CD4-positive, alpha-beta T cell (primary cell): ENCODE measurements around the gene ATP11A. TPM values are rescaled to one million over a fixed set of nuclear protein-coding genes. Genes with fewer than 3 reads are reported as not detected.

ENCODE experiments used
- ATAC-seq: fragments of 200-7000 bp; cut with Tn5 transposase; one replicate; pipeline ENCODE4 v1.10.0; 2022; ENCODE audit warnings: mild to moderate bottlenecking; ENCODE audit not compliant: poor library complexity
- CTCF ChIA-PET: fragments of 350-600 bp; sonication (Branson Sonifier 250); formaldehyde crosslinking; loops from one replicate; lab custom pipeline; 2021; ENCODE audit warnings: antibody characterized with exemption, inconsistent platforms; lab: Charles Lee
- POLR2A ChIA-PET: fragments of 350-600 bp; sonication (Branson Sonifier 250); formaldehyde crosslinking; loops from one replicate; lab custom pipeline; 2021; ENCODE audit warnings: antibody characterized with exemption, inconsistent platforms; lab: Charles Lee
- DNase-seq, 14 experiments: peaks; one replicate each; pipeline ENCODE4 v3.0.0-alpha.2; 2013 to 2020; ENCODE audit warnings: mixed read lengths in 2 of 14
- H3K27ac ChIP-seq, 2 donors: one replicate each; pipeline versions ENCODE4 v1.5.1 to v1.7.0; 2013; ENCODE audit warnings: low read length in 2 of 2, low read depth in 1 of 2, mild to moderate bottlenecking in 1 of 2
- H3K27me3 ChIP-seq, 2 experiments: 1 replicate in 1 of 2; 2 replicates in 1 of 2; pipeline versions ENCODE4 v1.6.1 to v1.7.0; 2013; ENCODE audit warnings: low read length in 2 of 2, control low read depth in 1 of 2, mild to moderate bottlenecking in 1 of 2, moderate library complexity in 1 of 2; ENCODE audit not compliant: insufficient read depth in 2 of 2, control insufficient read depth in 1 of 2
- H3K36me3 ChIP-seq: one replicate; pipeline ENCODE4 v1.6.1; 2013; ENCODE audit warnings: low read length, control low read depth; ENCODE audit not compliant: insufficient read depth
- H3K4me1 ChIP-seq: one replicate; pipeline ENCODE4 v1.6.1; 2013; ENCODE audit warnings: low read length, control low read depth; ENCODE audit not compliant: insufficient read depth
- H3K4me3 ChIP-seq: one replicate; pipeline ENCODE4 v1.5.1; 2013; ENCODE audit warnings: mild to moderate bottlenecking, low read length, moderate library complexity
- H3K9me3 ChIP-seq, 2 experiments: 1 replicate in 1 of 2; 2 replicates in 1 of 2; pipeline versions ENCODE4 v1.6.1 to v1.7.0; 2013; ENCODE audit warnings: low read length in 2 of 2, mild to moderate bottlenecking in 2 of 2, control low read depth in 1 of 2, moderate library complexity in 1 of 2; ENCODE audit not compliant: control insufficient read depth in 1 of 2, insufficient read depth in 1 of 2
- H3K27ac Mint-ChIP-seq: one replicate; pipeline ENCODE4 v1.8.0; 2020; ENCODE audit warnings: mixed read lengths
- H3K27me3 Mint-ChIP-seq: one replicate; pipeline ENCODE4 v1.8.0; 2021; ENCODE audit warnings: mixed read lengths
- H3K36me3 Mint-ChIP-seq: one replicate; pipeline ENCODE4 v1.8.0; 2021; ENCODE audit warnings: low read depth, mixed read lengths
- H3K4me1 Mint-ChIP-seq: one replicate; pipeline ENCODE4 v1.8.0; 2021; ENCODE audit warnings: low read depth, mixed read lengths
- H3K4me3 Mint-ChIP-seq: one replicate; pipeline ENCODE4 v1.8.0; 2020; ENCODE audit warnings: mild to moderate bottlenecking, mixed read lengths
- H3K9me3 Mint-ChIP-seq: one replicate; pipeline ENCODE4 v1.8.0; 2020; ENCODE audit warnings: mixed read lengths
- intact Hi-C, 2 experiments: fragments of 100-400 bp; cut with DNase I in 1 of 2; cut with micrococcal nuclease in 1 of 2; formaldehyde crosslinking; loops; one replicate each; pipeline versions ENCODE4 v1.15.1 to v1.9.0; 2023 to 2025; cut with DNase I, micrococcal nuclease
- total RNA-seq, 174 experiments: library from RNA in 2 of 174; stranded (reverse) in 2 of 174; gene quantifications; one replicate each; pipeline ENCODE4 v1.2.3 and lab custom pipeline; 2021 to 2026
- TF ChIP-seq, protein P1 (sequence below): fragments of 200-600 bp; IDR thresholded peaks from one replicate; pipeline ENCODE4 v1.8.0; 2022; ENCODE audit warnings: antibody characterized with exemption, mild to moderate bottlenecking

The ATP11A gene
- total RNA-seq, 2 experiments from 2014 or later, result 56.7 to 66.8 TPM

DNA sequence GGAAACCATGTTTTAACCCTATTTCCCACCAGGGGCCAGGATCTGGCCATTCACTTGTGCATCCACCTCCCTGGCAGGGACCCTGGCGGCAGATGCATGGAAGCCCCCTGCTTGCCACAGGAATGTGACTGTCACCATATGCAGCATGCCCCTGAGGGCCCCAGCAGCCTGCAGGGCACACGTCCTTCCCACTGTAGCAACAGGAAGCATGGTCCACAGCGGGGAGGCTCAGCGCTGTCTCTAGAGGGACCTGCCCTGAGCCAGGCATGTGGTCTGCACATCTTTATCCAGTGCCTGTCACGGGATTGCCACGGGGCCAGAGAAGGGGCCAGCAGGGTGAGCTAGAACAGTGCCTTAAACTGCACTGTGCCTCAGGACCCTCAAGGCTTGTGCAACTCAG is 244.2 kb downstream of the ATP11A start:
- ATAC-seq (no peak), DNase-seq (no peak)
- Mint-ChIP-seq H3K36me3 (no peaks in the 10 kb centered on the region), H3K27ac (no peak overlapping the region), H3K9me3 (no peaks in the 10 kb centered on the region), H3K27me3 (peaks cover 44% of the 10 kb centered on the region), H3K4me3 (no peak overlapping the region), H3K4me1 (no peaks in the 10 kb centered on the region)
- no peak overlapping the region for H3K4me3 ChIP-seq
- peaks cover 3% of the 10 kb centered on the region for H3K4me1 ChIP-seq
- H3K9me3 ChIP-seq, result peaks cover 0 to 11% of the 10 kb centered on the region in 2 experiments
- CTCF ChIA-PET, result no interaction called here
- H3K27me3 ChIP-seq, result peaks cover 18 to 21% of the 10 kb centered on the region in 2 experiments
- POLR2A ChIA-PET, result no interaction called here
- H3K36me3 ChIP-seq, result no peaks in the 10 kb centered on the region
- TF ChIP-seq, protein P1, sequence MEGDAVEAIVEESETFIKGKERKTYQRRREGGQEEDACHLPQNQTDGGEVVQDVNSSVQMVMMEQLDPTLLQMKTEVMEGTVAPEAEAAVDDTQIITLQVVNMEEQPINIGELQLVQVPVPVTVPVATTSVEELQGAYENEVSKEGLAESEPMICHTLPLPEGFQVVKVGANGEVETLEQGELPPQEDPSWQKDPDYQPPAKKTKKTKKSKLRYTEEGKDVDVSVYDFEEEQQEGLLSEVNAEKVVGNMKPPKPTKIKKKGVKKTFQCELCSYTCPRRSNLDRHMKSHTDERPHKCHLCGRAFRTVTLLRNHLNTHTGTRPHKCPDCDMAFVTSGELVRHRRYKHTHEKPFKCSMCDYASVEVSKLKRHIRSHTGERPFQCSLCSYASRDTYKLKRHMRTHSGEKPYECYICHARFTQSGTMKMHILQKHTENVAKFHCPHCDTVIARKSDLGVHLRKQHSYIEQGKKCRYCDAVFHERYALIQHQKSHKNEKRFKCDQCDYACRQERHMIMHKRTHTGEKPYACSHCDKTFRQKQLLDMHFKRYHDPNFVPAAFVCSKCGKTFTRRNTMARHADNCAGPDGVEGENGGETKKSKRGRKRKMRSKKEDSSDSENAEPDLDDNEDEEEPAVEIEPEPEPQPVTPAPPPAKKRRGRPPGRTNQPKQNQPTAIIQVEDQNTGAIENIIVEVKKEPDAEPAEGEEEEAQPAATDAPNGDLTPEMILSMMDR, result no peak
- H3K27ac ChIP-seq, result no peak overlapping the region
- intact Hi-C loops, result no loop called here

Other genes with a start within 250 kb of the ATP11A start
- gene TUBGCP3, start 101.9 kb upstream of the ATP11A start, total RNA-seq, result 10 to 100 TPM; 30.6 to 31.3 TPM